Measurements from ENCODE around the gene STX18. TPM values are rescaled to one million over a fixed set of nuclear protein-coding genes. Genes with fewer than 3 reads are reported as not detected.

STX18 gene
- total RNA-seq (37.9 TPM), polyA plus RNA-seq (13.2 TPM)

DNA sequence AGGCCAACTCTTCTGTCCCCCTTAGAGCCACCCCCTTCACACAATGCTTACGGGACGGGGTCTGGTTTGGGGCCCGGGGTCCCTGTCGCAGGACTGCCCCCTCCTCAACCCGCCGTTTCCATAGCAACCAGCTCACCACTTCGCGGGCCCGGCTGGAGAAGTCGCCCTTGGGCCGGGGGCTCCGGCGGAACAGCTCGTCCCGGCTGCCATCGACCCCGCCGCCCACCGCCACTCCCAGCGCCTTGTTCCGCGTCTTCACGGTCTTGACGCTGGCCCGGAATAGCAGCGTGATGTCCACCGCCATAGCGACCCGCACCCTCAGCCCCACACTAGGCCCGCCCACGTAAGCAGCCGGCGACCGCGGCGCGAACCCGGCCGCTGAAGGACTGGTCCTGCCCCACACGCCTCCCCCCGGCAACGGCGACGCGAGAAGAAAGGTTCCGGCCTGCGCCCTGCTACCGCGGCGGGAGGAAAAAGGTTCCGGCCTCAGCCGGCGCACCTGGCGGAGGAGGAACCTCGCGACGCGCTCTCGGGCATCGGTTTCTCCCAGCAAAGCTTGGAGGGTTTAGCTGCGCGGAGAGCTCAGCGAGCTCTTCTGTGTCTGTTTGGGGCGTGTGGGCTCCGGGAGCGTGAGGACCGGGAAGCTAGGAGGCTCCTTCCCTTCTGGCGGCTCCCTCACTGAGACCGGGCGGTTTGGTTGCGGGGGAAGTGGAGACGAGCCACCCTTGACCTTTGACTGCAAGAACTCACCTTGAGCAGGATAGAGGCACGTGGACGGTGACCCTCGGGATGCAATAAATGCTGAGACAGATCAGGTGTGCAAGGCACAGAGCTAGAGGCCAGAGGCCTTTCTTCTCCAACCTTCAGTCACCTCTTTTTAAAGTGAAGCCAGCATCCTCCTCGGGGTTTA lies at the start of gene STX18:
TSS of gene STX18 (minus strand) at position 388 of the 910 bp plus-strand sequence. CDS start at position 304, 84 bp downstream.
- WGBS: under 1% methylated on average over 76 of the region's 76 CpGs
- Histone ChIP-seq H3K36me3 (ENCODE audit: insufficient read depth) (no peaks in the 10 kb centered on the region), H3K4me1 (ENCODE audit: insufficient read depth) (peaks cover 2% of the 10 kb centered on the region), H3K4me3 (ENCODE audit: low read depth, low read length) (peak within 1 kb of the TSS; percentile 94), H3K27ac (ENCODE audit: low read depth) (no peak within 1 kb of the TSS)
- peak; percentile 66 for DNase-seq (ENCODE audit: extremely low spot score)

DNA sequence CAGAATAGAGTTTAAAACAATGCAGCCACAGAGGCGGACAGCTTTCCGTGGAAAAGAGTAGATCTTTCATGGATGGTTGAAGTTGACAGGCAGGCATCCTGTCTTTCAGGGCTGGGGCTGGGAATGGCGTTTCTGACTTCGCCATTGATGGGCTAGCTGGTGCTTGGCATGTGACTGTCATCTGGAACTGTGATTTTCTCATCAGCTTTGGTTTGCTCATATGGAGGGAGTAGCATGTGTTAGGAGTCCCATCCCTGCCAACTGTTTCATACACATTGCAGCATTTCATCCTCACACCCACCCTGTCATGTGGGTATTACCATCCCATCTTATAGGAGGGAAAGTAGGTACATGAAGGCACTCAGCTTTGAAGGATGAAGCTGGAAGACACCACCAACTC lies 49.2 kb upstream of the STX18 start:
- H3K4me1 ChIP-seq (ENCODE audit: insufficient read depth): no peaks in the 10 kb centered on the region
- H3K4me3 ChIP-seq (ENCODE audit: low read depth, low read length): no peak overlapping the region
- 84% methylated on average over 4 of the region's 4 CpGs for WGBS
- H3K36me3 ChIP-seq (ENCODE audit: insufficient read depth): no peaks in the 10 kb centered on the region
- H3K27ac ChIP-seq (ENCODE audit: low read depth): no peak overlapping the region
- no peak for DNase-seq (ENCODE audit: extremely low spot score)

DNA sequence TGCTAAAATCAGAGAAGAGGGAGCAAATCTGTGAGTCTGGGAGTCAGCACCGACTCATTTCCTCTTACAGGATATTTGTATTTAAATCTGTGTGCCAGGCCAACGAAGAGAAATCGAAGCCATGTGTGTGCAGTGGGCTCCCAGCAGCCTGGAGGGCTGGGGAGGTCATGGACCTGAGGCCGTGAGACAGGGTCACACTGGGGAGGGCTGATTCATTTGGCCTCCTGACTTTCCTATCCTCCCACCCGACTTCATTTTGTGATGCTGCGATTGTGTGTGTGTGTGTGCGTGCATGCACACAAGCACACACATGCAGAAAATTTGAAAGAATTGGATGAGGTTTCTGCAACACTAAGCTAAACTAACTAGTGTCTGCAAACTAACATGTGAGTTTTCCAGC lies 48.7 kb upstream of the STX18 start:
- no peak overlapping the region for H3K27ac ChIP-seq (ENCODE audit: low read depth)
- WGBS: 60% methylated on average over 7 of the region's 7 CpGs

DNA sequence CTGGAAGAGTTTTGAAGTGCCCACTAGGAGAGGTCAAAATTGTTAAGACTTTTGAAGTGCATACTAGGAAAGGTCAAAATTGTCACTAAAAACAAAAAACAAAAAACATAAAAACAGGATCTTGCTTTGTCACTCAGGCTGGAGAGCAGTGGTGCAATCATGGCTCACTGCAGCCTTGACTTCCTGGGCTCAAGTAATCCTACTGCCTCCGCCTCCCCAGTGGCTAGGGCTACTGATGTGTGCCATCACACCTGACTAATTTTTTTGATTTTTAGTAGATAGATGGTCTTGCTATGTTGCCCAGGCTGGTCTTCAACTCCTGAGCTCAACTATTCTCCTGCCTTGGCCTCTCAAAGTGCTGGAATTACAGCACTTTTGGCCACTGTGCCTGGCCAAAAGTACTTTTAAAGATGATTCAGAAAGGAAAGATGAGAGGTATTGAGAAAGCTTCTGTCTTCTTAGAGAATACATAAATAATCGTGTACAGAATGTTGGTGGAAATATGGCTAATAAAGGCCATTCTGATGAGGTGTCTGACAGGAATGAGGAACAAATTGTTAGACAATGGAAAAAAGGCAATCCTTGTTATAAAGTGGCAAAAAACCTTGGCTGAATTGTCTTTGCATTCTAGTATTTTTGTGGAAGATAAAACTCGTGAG lies 43.3 kb upstream of the STX18 start:
- no peak overlapping the region for H3K27ac ChIP-seq (ENCODE audit: low read depth)
- no peaks in the 10 kb centered on the region for H3K4me1 ChIP-seq (ENCODE audit: insufficient read depth)
- no peak overlapping the region for H3K4me3 ChIP-seq (ENCODE audit: low read depth, low read length)
- H3K36me3 ChIP-seq (ENCODE audit: insufficient read depth): no peaks in the 10 kb centered on the region
- DNase-seq (ENCODE audit: extremely low spot score): no peak
- WGBS: 77% methylated on average over 3 of the region's 3 CpGs

More for the DNA sequence above, 48.7 kb upstream of the STX18 start:
- no peaks in the 10 kb centered on the region for H3K4me1 ChIP-seq (ENCODE audit: insufficient read depth)
- no peak overlapping the region for H3K4me3 ChIP-seq (ENCODE audit: low read depth, low read length)
- no peak for DNase-seq (ENCODE audit: extremely low spot score)
- H3K36me3 ChIP-seq (ENCODE audit: insufficient read depth): no peaks in the 10 kb centered on the region

DNA sequence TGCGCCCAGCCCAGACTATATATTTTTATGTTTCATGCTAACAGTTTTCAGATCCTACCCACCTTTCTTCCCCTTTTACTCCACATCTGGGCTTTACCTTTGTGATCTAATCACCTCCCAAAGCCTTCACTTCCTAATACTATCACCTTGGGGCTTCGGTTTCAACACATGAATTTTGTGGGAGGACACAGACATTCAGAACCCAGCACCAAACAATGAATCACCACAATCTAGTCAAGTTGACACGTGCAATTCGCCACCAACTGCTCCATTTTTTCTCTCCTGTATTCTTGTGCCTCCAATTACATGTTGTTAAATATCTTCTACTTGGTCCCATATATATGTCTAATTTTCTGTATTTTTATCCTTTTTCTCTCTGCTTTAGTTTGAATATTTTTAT lies 41.8 kb upstream of the STX18 start:
- Histone ChIP-seq H3K4me3 (ENCODE audit: low read depth, low read length) (no peak overlapping the region), H3K4me1 (ENCODE audit: insufficient read depth) (no peaks in the 10 kb centered on the region), H3K36me3 (ENCODE audit: insufficient read depth) (no peaks in the 10 kb centered on the region), H3K27ac (ENCODE audit: low read depth) (no peak overlapping the region)
- DNase-seq (ENCODE audit: extremely low spot score): no peak
- 94% methylated on average over 4 of the region's 4 CpGs for WGBS

DNA sequence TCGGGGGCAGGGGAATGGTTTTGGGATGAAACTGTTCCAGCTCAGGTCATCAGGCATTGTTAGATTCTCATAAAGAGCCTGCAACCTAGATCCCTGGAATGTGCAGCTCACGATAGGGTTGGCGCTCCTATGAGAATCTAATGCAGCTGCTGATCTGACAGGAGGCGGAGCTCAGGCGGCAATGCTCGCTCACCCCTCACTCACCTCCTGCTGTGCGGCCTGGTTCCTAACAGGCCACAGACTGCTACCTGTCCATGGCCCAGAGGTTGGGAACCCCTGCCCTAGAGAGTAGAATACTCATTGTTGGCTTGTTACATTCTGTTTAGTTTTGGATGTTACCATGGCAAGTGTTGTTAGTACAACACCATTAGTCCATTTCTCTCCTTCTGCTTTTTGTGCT lies 40.8 kb upstream of the STX18 start:
- H3K36me3 ChIP-seq (ENCODE audit: insufficient read depth): no peaks in the 10 kb centered on the region
- DNase-seq (ENCODE audit: extremely low spot score): no peak
- 84% methylated on average over 7 of the region's 7 CpGs for WGBS
- H3K4me1 ChIP-seq (ENCODE audit: insufficient read depth): no peaks in the 10 kb centered on the region
- H3K4me3 ChIP-seq (ENCODE audit: low read depth, low read length): no peak overlapping the region
- H3K27ac ChIP-seq (ENCODE audit: low read depth): no peak overlapping the region

DNA sequence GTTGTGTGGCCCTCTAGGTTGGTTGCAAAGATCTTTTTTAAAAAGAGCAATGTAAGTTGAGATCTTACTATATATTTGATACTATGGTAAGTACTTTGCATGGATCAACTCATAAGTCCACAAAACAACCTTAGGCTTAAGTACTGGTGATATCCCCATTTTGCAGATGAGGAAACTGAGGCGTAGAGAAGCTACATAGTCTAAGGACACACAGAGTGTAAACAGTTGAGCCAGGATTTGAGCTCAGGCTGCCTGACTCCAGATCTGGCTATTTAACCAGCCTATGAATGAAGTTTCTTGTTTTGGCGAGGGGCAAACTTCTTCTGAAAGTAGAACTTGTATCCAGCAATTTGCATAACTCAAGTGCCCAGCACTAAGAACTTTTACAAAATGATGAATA lies 38.6 kb upstream of the STX18 start:
- WGBS: 98% methylated on average over 2 of the region's 2 CpGs
- H3K4me1 ChIP-seq (ENCODE audit: insufficient read depth): no peaks in the 10 kb centered on the region
- no peaks in the 10 kb centered on the region for H3K36me3 ChIP-seq (ENCODE audit: insufficient read depth)
- no peak for DNase-seq (ENCODE audit: extremely low spot score)
- H3K27ac ChIP-seq (ENCODE audit: low read depth): no peak overlapping the region
- no peak overlapping the region for H3K4me3 ChIP-seq (ENCODE audit: low read depth, low read length)

DNA sequence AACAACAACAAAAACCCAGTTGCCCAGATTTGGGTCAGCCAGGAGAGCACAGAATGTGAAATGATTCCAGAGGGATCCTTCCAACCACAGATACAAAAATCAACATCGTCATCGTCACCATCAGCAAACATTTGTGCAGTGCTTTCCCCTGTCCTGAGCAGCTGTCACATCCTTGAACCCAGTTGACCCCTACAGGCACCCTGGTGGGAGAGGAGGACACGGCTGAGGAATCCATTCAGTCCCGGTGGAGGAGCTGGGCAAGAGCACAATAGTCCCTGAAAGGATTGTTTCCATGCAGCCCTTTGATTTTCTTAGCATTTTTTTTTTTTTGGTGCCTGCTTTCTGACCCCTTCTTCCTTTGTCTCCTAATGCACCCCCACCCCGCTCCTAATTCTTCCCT lies 37.1 kb upstream of the STX18 start:
- Histone ChIP-seq H3K27ac (ENCODE audit: low read depth) (no peak overlapping the region), H3K4me3 (ENCODE audit: low read depth, low read length) (no peak overlapping the region), H3K36me3 (ENCODE audit: insufficient read depth) (no peaks in the 10 kb centered on the region), H3K4me1 (ENCODE audit: insufficient read depth) (no peaks in the 10 kb centered on the region)
- 70% methylated on average over 5 of the region's 5 CpGs for WGBS
- DNase-seq (ENCODE audit: extremely low spot score): no peak

DNA sequence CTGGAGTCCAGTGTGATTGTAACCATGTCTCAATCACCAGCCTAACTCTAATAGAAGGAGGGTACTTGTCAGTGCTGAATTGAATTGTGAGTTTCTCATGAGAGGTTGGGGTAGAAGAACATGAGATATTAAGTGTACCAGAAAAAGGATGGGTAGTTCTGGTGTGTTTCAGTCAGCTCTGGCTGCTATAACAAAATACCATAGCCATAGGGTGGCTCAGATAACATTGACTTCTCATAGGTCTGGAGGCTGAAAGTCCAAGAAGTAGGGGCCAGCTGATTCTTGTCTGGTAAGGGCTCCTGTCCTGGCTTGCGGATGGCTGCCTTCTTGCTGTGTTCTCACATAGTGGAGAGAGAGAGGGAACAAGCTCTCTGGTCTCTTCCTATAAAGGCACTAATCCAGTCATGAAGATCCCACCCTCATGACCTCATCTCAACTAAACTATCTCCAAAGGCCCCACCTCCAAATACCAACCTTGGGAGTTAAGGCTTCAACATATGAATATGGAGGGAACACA lies 35.6 kb upstream of the STX18 start:
- H3K36me3 ChIP-seq (ENCODE audit: insufficient read depth): no peaks in the 10 kb centered on the region
- H3K27ac ChIP-seq (ENCODE audit: low read depth): no peak overlapping the region
- no peak for DNase-seq (ENCODE audit: extremely low spot score)
- no peak overlapping the region for H3K4me3 ChIP-seq (ENCODE audit: low read depth, low read length)
- WGBS: 97% methylated on average over 1 of the region's 1 CpG
- H3K4me1 ChIP-seq (ENCODE audit: insufficient read depth): no peaks in the 10 kb centered on the region

DNA sequence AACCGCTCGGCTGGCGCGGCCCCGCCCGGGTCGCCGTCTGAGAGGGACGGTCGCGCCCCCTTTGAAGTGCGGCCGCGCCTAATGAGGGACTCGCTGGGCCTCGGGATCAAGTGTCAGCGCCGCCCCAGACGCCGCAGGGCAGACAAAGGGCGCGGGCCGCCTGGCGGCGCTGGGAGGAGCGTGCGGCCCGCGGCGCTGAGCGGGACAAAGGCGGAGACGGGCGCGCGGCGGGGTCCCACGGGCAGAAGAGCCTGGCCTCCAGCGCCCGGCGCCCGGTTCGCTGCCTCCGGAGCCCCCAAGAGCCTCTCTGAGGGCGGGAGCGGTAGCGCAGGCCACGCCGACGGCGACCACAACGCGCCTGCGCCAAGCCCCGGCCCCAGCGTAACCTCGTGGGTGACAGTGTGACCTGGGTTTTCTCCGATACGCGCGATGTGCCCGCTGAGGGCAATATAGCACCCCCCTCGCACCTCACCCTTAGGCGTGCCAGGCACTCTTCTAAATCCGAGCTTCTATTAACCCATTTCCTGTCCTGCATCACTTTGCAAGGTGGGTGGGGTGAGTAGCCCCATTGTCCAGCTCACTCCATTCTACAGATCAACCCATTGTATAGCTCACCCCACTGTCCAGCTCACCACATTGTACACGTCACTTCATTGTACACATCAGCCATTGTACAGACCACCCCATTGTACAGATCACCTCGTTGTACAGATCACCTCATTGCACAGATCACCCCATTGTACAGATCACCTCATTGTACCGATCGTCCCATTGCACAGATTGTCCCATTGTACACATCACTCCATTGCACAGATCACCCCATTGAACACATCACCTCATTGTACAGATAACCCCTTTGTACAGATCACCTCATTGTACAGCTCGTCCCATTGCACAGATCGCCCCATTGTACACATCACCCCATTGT lies 33.7 kb upstream of the STX18 start:
- H3K4me1 ChIP-seq (ENCODE audit: insufficient read depth): no peaks in the 10 kb centered on the region
- WGBS: 9% methylated on average over 71 of the region's 71 CpGs
- no peak for DNase-seq (ENCODE audit: extremely low spot score)
- H3K4me3 ChIP-seq (ENCODE audit: low read depth, low read length): peak overlapping the region; percentile 61
- no peak overlapping the region for H3K27ac ChIP-seq (ENCODE audit: low read depth)
- H3K36me3 ChIP-seq (ENCODE audit: insufficient read depth): no peaks in the 10 kb centered on the region

DNA sequence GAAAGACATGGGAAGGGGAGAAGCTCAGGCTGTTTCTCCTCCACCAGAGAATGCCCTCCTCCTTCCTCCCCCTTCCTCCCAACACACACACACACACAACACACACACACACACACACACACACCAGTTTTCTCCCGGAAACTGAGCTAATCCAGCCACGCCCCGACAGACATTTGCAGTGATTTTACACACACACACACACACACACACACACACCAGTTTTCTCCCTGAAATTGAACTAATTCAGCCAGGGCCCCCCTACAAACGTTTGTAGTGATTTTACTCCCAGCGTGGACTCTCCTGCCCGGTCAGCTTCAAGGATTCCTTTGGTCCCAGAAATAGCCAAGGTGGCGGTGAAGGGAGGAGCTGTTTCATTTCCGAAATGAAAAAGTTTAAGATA lies 32.9 kb upstream of the STX18 start:
- DNase-seq (ENCODE audit: extremely low spot score): peak; percentile 90
- WGBS: 2% methylated on average over 8 of the region's 8 CpGs
- no peaks in the 10 kb centered on the region for H3K4me1 ChIP-seq (ENCODE audit: insufficient read depth)
- H3K4me3 ChIP-seq (ENCODE audit: low read depth, low read length): peak overlapping the region; percentile 61
- H3K27ac ChIP-seq (ENCODE audit: low read depth): no peak overlapping the region
- no peaks in the 10 kb centered on the region for H3K36me3 ChIP-seq (ENCODE audit: insufficient read depth)

DNA sequence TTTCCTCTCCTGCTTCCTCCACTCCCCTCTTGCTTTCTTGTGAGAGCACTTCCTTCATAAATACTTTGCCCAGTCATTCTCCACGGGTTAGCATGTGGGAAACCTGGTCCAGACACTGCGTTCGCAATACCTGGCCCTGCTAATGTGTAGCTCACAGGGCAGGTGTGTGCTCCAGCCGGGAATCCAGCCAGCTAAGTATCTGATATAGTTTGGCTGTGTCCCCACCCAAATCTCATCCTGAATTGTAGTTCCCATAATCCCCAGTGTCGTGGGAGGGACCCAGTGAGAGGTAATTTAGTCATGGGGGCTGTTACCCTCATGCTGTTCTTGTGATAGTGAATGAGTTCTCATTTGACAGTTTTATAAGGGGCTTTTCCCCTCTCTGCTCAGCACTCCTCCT lies 32.2 kb upstream of the STX18 start:
- no peak for DNase-seq (ENCODE audit: extremely low spot score)
- H3K36me3 ChIP-seq (ENCODE audit: insufficient read depth): no peaks in the 10 kb centered on the region
- no peak overlapping the region for H3K4me3 ChIP-seq (ENCODE audit: low read depth, low read length)
- WGBS: 80% methylated on average over 5 of the region's 5 CpGs
- H3K27ac ChIP-seq (ENCODE audit: low read depth): no peak overlapping the region
- H3K4me1 ChIP-seq (ENCODE audit: insufficient read depth): no peaks in the 10 kb centered on the region

DNA sequence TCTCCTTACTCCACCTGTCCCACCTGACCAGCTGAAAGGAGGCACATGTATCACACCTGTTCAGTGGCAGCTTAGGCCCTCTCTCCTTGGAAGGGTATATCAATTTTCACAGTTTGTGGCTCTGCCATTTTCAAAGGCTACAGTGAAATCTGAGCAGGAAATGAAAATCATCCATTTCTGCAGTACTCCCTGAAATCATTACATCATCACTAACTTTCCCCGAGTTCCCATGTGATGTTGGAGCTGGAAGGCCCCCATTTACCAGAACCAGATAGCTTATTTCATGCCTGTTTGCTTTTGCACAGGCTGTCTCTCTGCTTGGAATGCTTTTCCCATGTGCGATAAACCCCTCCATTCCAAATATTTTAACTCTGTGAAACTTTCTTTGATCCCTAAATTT lies 31.0 kb upstream of the STX18 start:
- Histone ChIP-seq H3K27ac (ENCODE audit: low read depth) (no peak overlapping the region), H3K4me3 (ENCODE audit: low read depth, low read length) (no peak overlapping the region), H3K4me1 (ENCODE audit: insufficient read depth) (no peaks in the 10 kb centered on the region), H3K36me3 (ENCODE audit: insufficient read depth) (no peaks in the 10 kb centered on the region)
- DNase-seq (ENCODE audit: extremely low spot score): no peak
- WGBS: 38% methylated on average over 2 of the region's 2 CpGs

All from urinary bladder (tissue), 4 donors.